SKM-1 treated with dmso at 0.1 percent for 144 hours (cell line): ENCODE results near the gene ATP2C2.

Experiments
- DNase-seq: peaks from one replicate; lab custom pipeline; 2025; ENCODE audit not compliant: unreplicated experiment; lab: John Stamatoyannopoulos, UW

ATP2C2 gene

GRCh38 chr16:84486126-84486525, 117.8 kb downstream of the ATP2C2 start:
- no peak for DNase-seq

- no peak for DNase-seq
Observed at GRCh38 chr16:84486551-84487235, 118.4 kb downstream of the ATP2C2 start.

GRCh38 chr16:84487358-84487757, 119.0 kb downstream of the ATP2C2 start:
- no peak for DNase-seq

GRCh38 chr16:84489131-84489530, 120.8 kb downstream of the ATP2C2 start:
- DNase-seq, result no peak

- no peak for DNase-seq
Observed at GRCh38 chr16:84495506-84495905, 127.2 kb downstream of the ATP2C2 start.

- DNase-seq, result no peak
Observed at GRCh38 chr16:84496991-84497390, 128.7 kb downstream of the ATP2C2 start.

- no peak for DNase-seq
Observed at GRCh38 chr16:84497418-84498222, 129.3 kb downstream of the ATP2C2 start.

GRCh38 chr16:84498223-84498610, 129.9 kb downstream of the ATP2C2 start:
- no peak for DNase-seq

- no peak for DNase-seq
Observed at GRCh38 chr16:84498859-84499620, 130.7 kb downstream of the ATP2C2 start.

GRCh38 chr16:84499638-84500037, 131.3 kb downstream of the ATP2C2 start:
- DNase-seq, result no peak

- DNase-seq, result no peak
Observed at GRCh38 chr16:84500531-84500930, 132.2 kb downstream of the ATP2C2 start.

- no peak for DNase-seq
Observed at GRCh38 chr16:84501077-84501735, 132.9 kb downstream of the ATP2C2 start.

GRCh38 chr16:84502075-84502474, 133.7 kb downstream of the ATP2C2 start:
- no peak for DNase-seq

GRCh38 chr16:84502581-84502980, 134.2 kb downstream of the ATP2C2 start:
- no peak for DNase-seq

- DNase-seq, result no peak
Observed at GRCh38 chr16:84503751-84504395, 135.5 kb downstream of the ATP2C2 start.

- peak; percentile 95 for DNase-seq
Observed at GRCh38 chr16:84504420-84505248, 136.3 kb downstream of the ATP2C2 start, which contains the start of gene MEAK7. MEAK7 (minus strand) TSS chr16:84504659; CDS start chr16:84498086, 6,573 bp downstream.

- no peak for DNase-seq
Observed at GRCh38 chr16:84505249-84506187, 137.2 kb downstream of the ATP2C2 start.
